Type B pancreatic cell (in vitro differentiated cells): ENCODE measurements around the gene SLC39A8. TPM values are rescaled to one million over a fixed set of nuclear protein-coding genes. Genes with fewer than 3 reads are reported as not detected.

Experiments used
- DNase-seq: peaks from one replicate; pipeline ENCODE4 v3.0.0; 2021; ENCODE audit warnings: mixed read lengths; ENCODE audit not compliant: unreplicated experiment; ENCODE audit errors: extremely low spot score
- H3K27ac Mint-ChIP-seq: 2 replicates; pipeline ENCODE4 v1.8.0; 2021; ENCODE audit warnings: mild to moderate bottlenecking, mixed read lengths
- H3K27me3 Mint-ChIP-seq: 2 replicates; pipeline ENCODE4 v1.8.0; 2021; ENCODE audit warnings: mixed read lengths
- H3K36me3 Mint-ChIP-seq: 2 replicates; pipeline ENCODE4 v1.8.0; 2021; ENCODE audit warnings: mixed read lengths
- H3K4me1 Mint-ChIP-seq: one replicate; pipeline ENCODE4 v1.8.0; 2021; ENCODE audit warnings: mixed read lengths; ENCODE audit not compliant: unreplicated experiment
- H3K4me3 Mint-ChIP-seq: 2 replicates; pipeline ENCODE4 v1.8.0; 2021; ENCODE audit warnings: mild to moderate bottlenecking, mixed read lengths
- H3K9me3 Mint-ChIP-seq: 2 replicates; pipeline ENCODE4 v1.8.0; 2021; ENCODE audit warnings: mixed read lengths
- CTCF ChIP-seq: fragments of 200-600 bp; sonication (generic); conservative IDR thresholded peaks from 2 replicates; pipeline ENCODE4 v1.5.0; 2021; ENCODE audit warnings: antibody characterized with exemption, mild to moderate bottlenecking
- total RNA-seq: library from RNA; stranded (reverse); gene quantifications from 2 replicates; pipeline ENCODE4 v1.2.1, GENCODE V29; 2021; ENCODE audit warnings: low replicate concordance

SLC39A8 gene
- total RNA-seq, 1 donor from 2014 or later: 8.3 TPM

- no peak for TF ChIP-seq CTCF
- no peak overlapping the region for H3K4me3 Mint-ChIP-seq
- H3K27ac Mint-ChIP-seq: no peak overlapping the region
- H3K4me1 Mint-ChIP-seq: peaks cover 7% of the 10 kb centered on the region
- no peaks in the 10 kb centered on the region for H3K36me3 Mint-ChIP-seq
- no peak for DNase-seq
- H3K9me3 Mint-ChIP-seq: peaks cover 6% of the 10 kb centered on the region
- no peaks in the 10 kb centered on the region for H3K27me3 Mint-ChIP-seq
Measured at GRCh38 chr4:102223461-102223860, 121.8 kb downstream of the SLC39A8 start.

DNA sequence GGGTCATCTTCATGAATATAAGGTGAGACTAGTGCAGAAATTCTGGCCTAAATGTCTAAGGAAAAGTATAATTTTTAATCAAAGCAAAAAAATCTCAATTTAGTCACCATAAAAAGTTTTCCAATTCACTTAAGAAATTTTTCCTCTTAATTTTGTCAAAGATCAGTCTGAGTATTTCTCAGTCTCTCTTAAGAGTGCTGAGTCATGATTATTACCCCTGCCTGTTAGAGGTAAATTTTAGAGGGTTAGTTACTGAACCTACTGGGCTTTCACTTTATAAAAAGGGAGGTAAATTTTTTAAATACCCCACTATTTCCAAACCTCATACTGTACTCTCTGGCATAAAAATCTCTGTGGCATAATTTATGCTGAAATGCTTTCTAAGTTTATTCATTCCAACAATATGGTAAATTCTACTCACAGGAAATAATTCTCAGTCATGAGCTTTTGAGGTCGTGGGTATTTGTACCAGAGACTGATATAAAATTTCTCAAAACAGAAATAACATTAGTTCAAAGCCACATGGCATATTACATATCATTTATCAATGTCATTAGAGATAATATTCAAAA is 122.4 kb downstream of the SLC39A8 start:
- no peak overlapping the region for H3K4me3 Mint-ChIP-seq
- peaks cover 8% of the 10 kb centered on the region for H3K4me1 Mint-ChIP-seq
- H3K27ac Mint-ChIP-seq: no peak overlapping the region
- no peaks in the 10 kb centered on the region for H3K27me3 Mint-ChIP-seq
- H3K9me3 Mint-ChIP-seq: peaks cover 3% of the 10 kb centered on the region
- DNase-seq: no peak
- TF ChIP-seq CTCF: no peak
- H3K36me3 Mint-ChIP-seq: no peaks in the 10 kb centered on the region

GRCh38 chr4:102219129-102219528 is 126.2 kb downstream of the SLC39A8 start:
- no peak for TF ChIP-seq CTCF
- H3K9me3 Mint-ChIP-seq: no peaks in the 10 kb centered on the region
- H3K4me3 Mint-ChIP-seq: no peak overlapping the region
- no peak for DNase-seq
- H3K27me3 Mint-ChIP-seq: no peaks in the 10 kb centered on the region
- H3K27ac Mint-ChIP-seq: no peak overlapping the region
- no peaks in the 10 kb centered on the region for H3K36me3 Mint-ChIP-seq
- peaks cover 8% of the 10 kb centered on the region for H3K4me1 Mint-ChIP-seq

DNA sequence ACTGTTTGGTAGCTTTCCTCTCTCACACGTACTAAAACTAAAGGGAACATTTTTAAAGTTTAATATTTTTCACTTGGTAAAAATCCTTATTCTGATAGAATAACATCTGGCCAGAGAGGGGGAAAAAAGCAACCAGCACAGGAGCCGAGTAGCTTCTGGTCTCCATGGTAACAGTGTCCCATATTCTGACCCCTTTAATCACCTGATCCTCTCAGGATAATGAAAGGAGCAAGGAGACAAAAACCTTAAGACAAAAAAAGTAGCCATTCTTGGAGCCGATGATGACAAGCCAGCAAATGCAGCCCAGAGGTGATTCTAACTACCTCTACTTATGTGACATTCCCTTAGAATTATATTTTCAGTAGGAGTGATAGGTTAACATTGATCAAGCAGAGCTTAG is 126.6 kb downstream of the SLC39A8 start:
- no peak for TF ChIP-seq CTCF
- H3K4me3 Mint-ChIP-seq: no peak overlapping the region
- H3K27me3 Mint-ChIP-seq: no peaks in the 10 kb centered on the region
- H3K4me1 Mint-ChIP-seq: peaks cover 8% of the 10 kb centered on the region
- H3K36me3 Mint-ChIP-seq: no peaks in the 10 kb centered on the region
- DNase-seq: no peak
- no peaks in the 10 kb centered on the region for H3K9me3 Mint-ChIP-seq
- H3K27ac Mint-ChIP-seq: no peak overlapping the region

GRCh38 chr4:102217775-102218355 is 127.4 kb downstream of the SLC39A8 start:
- H3K27ac Mint-ChIP-seq: no peak overlapping the region
- peaks cover 8% of the 10 kb centered on the region for H3K4me1 Mint-ChIP-seq
- no peaks in the 10 kb centered on the region for H3K36me3 Mint-ChIP-seq
- no peaks in the 10 kb centered on the region for H3K27me3 Mint-ChIP-seq
- no peak for TF ChIP-seq CTCF
- no peak overlapping the region for H3K4me3 Mint-ChIP-seq
- no peaks in the 10 kb centered on the region for H3K9me3 Mint-ChIP-seq
- no peak for DNase-seq

DNA sequence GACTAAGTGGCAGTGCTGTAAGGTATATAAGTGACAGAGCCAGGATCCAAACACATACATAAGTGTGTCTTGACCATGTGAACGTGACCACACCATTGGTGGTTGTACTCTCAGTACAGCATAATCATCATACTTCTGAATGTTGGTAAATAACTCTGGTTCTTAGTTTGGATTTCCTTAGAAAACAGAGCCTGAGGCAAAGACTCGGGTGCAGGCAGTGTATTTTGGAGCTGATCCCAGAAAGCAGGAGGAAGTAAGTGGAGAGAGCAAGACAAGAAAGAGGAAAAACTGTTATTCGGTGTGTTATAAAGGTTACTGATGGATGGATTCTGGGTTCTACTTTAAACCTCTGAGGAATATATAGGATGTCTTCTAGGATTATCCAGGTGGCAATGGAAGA is 127.9 kb downstream of the SLC39A8 start:
- no peaks in the 10 kb centered on the region for H3K27me3 Mint-ChIP-seq

More for the DNA sequence above, 127.9 kb downstream of the SLC39A8 start:
- no peak for TF ChIP-seq CTCF
- Mint-ChIP-seq H3K9me3 (no peaks in the 10 kb centered on the region), H3K4me3 (no peak overlapping the region), H3K4me1 (peaks cover 8% of the 10 kb centered on the region), H3K36me3 (no peaks in the 10 kb centered on the region), H3K27ac (no peak overlapping the region)
- DNase-seq: no peak
